AG10803 (cell line): ENCODE data around the gene DDX3X.
"Not testable (repeated sequence)": the region's sequence is repeated elsewhere in the genome, so short reads cannot be mapped to it uniquely, and the experiment has no call there.

Source experiments
- DNase-seq: peaks from one replicate; pipeline ENCODE4 v3.0.0; 2010; ENCODE audit warnings: low read depth
- H3K4me3 ChIP-seq: 2 replicates; pipeline ENCODE4 v1.5.1; 2011; ENCODE audit warnings: mild to moderate bottlenecking, low read length, control low read depth
- CTCF ChIP-seq: conservative IDR thresholded peaks from 2 replicates; pipeline ENCODE4 v1.5.1; 2011; ENCODE audit warnings: mild to moderate bottlenecking, low read length, control low read depth, inconsistent platforms

The DDX3X gene

GRCh38 chrX:41386222-41386990 lies 52.4 kb downstream of the DDX3X start:
- TF ChIP-seq CTCF: no peak
- H3K4me3 ChIP-seq: no peak overlapping the region
- DNase-seq: no peak

- no peak overlapping the region for H3K4me3 ChIP-seq
- no peak for TF ChIP-seq CTCF
- no peak for DNase-seq
Measured at GRCh38 chrX:41388543-41388942, 54.6 kb downstream of the DDX3X start.

GRCh38 chrX:41389311-41389888 lies 55.4 kb downstream of the DDX3X start:
- DNase-seq: no peak
- TF ChIP-seq CTCF: no peak
- no peak overlapping the region for H3K4me3 ChIP-seq

- DNase-seq, H3K4me3 ChIP-seq: not testable (repeated sequence)
Measured at GRCh38 chrX:41390576-41390975, 56.6 kb downstream of the DDX3X start.

GRCh38 chrX:41391606-41392005 lies 57.6 kb downstream of the DDX3X start:
- H3K4me3 ChIP-seq: no peak overlapping the region
- TF ChIP-seq CTCF: no peak
- DNase-seq: no peak

GRCh38 chrX:41394293-41394692 lies 60.3 kb downstream of the DDX3X start:
- no peak for DNase-seq
- TF ChIP-seq CTCF: no peak
- no peak overlapping the region for H3K4me3 ChIP-seq

GRCh38 chrX:41397219-41397618 lies 63.3 kb downstream of the DDX3X start:
- DNase-seq: no peak
- no peak for TF ChIP-seq CTCF
- no peak overlapping the region for H3K4me3 ChIP-seq
